Heart left ventricle (tissue), 16 donors: ENCODE data around the gene PLPP1. TPM values are rescaled to one million over a fixed set of nuclear protein-coding genes. Genes with fewer than 3 reads are reported as not detected.

Experiments used
- ATAC-seq, 4 donors: fragments of 200-7000 bp; cut with Tn5 transposase; one replicate each; pipeline ENCODE4 v1.9.1; 2020 to 2022; ENCODE audit warnings: moderate library complexity in 4 of 4, mild to moderate bottlenecking in 3 of 4, moderate number of reproducible peaks in 1 of 4
- DNase-seq, 5 donors: peaks; one replicate each; pipeline ENCODE4 v3.0.0-alpha.2; 2020
- H3K27ac ChIP-seq, 12 donors: fragments of 200-600 bp; sonication (generic) in 4 of 12; one replicate each; pipeline versions ENCODE4 v1.5.0 to v1.8.0; 2016 to 2022; ENCODE audit warnings: mild to moderate bottlenecking in 2 of 12
- H3K27me3 ChIP-seq, 9 donors: fragments of 200-600 bp; sonication (generic) in 2 of 9; one replicate each; pipeline versions ENCODE4 v1.5.1 to v1.8.0; 2016 to 2022; ENCODE audit warnings: mild to moderate bottlenecking in 3 of 9
- H3K36me3 ChIP-seq, 9 donors: fragments of 200-600 bp; sonication (generic) in 2 of 9; one replicate each; pipeline versions ENCODE4 v1.5.0 to v1.8.0; 2018 to 2022; ENCODE audit warnings: mild to moderate bottlenecking in 2 of 9
- H3K4me1 ChIP-seq, 12 donors: fragments of 200-600 bp; sonication (generic) in 4 of 12; one replicate each; pipeline versions ENCODE4 v1.5.0 to v1.8.0; 2016 to 2022; ENCODE audit warnings: mild to moderate bottlenecking in 3 of 12
- H3K4me3 ChIP-seq, 12 donors: fragments of 200-600 bp; sonication (generic) in 4 of 12; one replicate each; pipeline versions ENCODE4 v1.5.0 to v1.8.0; 2017 to 2022; ENCODE audit warnings: mild to moderate bottlenecking in 9 of 12, moderate library complexity in 4 of 12
- H3K9me3 ChIP-seq, 12 donors: fragments of 200-600 bp; sonication (generic) in 4 of 12; one replicate each; pipeline versions ENCODE4 v1.5.0 to v1.8.0; 2016 to 2022; ENCODE audit warnings: mild to moderate bottlenecking in 1 of 12
- CTCF ChIP-seq, 12 donors: fragments of 200-600 bp; sonication (generic) in 4 of 12; IDR thresholded peaks; one replicate each; pipeline versions ENCODE4 v1.5.0 to v1.8.0; 2018 to 2022; ENCODE audit warnings: antibody characterized with exemption in 12 of 12, mild to moderate bottlenecking in 5 of 12
- POLR2A ChIP-seq, 2 donors: fragments of 450-650 bp; IDR thresholded peaks; one replicate each; pipeline ENCODE4 v1.6.1; 2017; ENCODE audit warnings: antibody characterized with exemption in 2 of 2, mild to moderate bottlenecking in 2 of 2, moderate library complexity in 2 of 2
- WGBS, 4 donors: extraction: QIAGEN DNeasy Blood & Tissue Kit in 2 of 4; methylation state at CpG; one replicate each; pipeline versions ENCODE4 v1.1.5 to v1.1.7; 2013 to 2018; 5-methylcytosine and 5-hydroxymethylcytosine counted together
- intact Hi-C, 10 donors: fragments of 100-400 bp; cut with DNase I; formaldehyde crosslinking; loops; one replicate each; pipeline versions ENCODE4 v1.11.1 to v1.14.2; 2022
- polyA plus RNA-seq, 2 donors: library from polyadenylated mRNA; stranded (reverse); fragments of 200-250 nt; gene quantifications; one replicate each; pipeline ENCODE4 v1.2.3, GENCODE V29; 2013
- total RNA-seq, 9 donors: library from RNA; depleted of rRNA in 2 of 9; stranded (reverse); fragments of >200 nt in 2 of 9; fragmentation: NEBNext Ultra II Directional in 3 of 9; extraction: Animal tissue kit (Norgen Biotek cat#: 25700) in 3 of 9; gene quantifications; one replicate each; pipeline versions ENCODE4 v1.1.0 to v1.2.4, GENCODE V29; 2016 to 2023
- donor health status: ischemic (EF 13 %, LVEDD 7.1; RV severe dilation, severe dysfunction).
- donor health status: healthy with polysubstance abuse.
- donor health status: DM: no; HTN: yes; CAD: no.
- donor health status: DM: no; HTN: no; CAD: no.
- donor health status: ischemic (EF 25% LVEDD 6.9; RV normal size, moderate dysfunction).
- donor health status: ischemic (EF 25% LVEDD 5.7; RV mildly dilated, moderate dysfunction).
- donor health status: healthy.
- donor health status: DM: yes; HTN: yes; CAD: no.
- donor health status: ischemic (EF 35%, LVEDD 5.7; RV mildly dilated, moderate dysfunction).
- donor health status: nonischemic (EF 11% LVEDD 7.7; RV severe dilation, severe dysfunction).
- donor health status: DM: yes; HTN: yes; CAD: no.
- donor health status: PGD.
- donor health status: ischemic (EF 29% LVEDD 5.4; RV normal size, mild dysfunction).
- donor health status: nonischemic (EF 23%, LVEDD 6.1; RV moderate dilation, normal function).

The PLPP1 gene
- total and polyA plus RNA-seq, 11 donors: 64.9 to 223 (median 81.5) TPM

- intact Hi-C loops: no loop called here
- Histone ChIP-seq H3K27ac (no peak overlapping the region), H3K27me3 (no peaks in the 10 kb centered on the region), H3K9me3 (no peaks in the 10 kb centered on the region), H3K4me3 (no peak overlapping the region), H3K4me1 (peaks cover 0 to 46% (median 20%) of the 10 kb centered on the region in 12 donors), H3K36me3 (peaks cover 0 to 17% (median 10%) of the 10 kb centered on the region in 9 donors)
- DNase-seq (no peak), ATAC-seq (no peak)
- WGBS, 4 donors: 96 to 99% (median 97%) methylated on average over 3 of the region's 3 CpGs
- TF ChIP-seq CTCF (IDR thresholded peaks at IDR 0.05) (no peak), POLR2A (IDR thresholded peaks at IDR 0.05) (no peak)
These were observed 78.4 kb downstream of the PLPP1 start for GRCh38 chr5:55456216-55456895.

GRCh38 chr5:55454282-55454681 is 80.5 kb downstream of the PLPP1 start:
- ATAC-seq: peak in 3 of 4 donors; percentile 19 to 27 (median 20)

GRCh38 chr5:55453211-55453610 is 81.6 kb downstream of the PLPP1 start:
- intact Hi-C loops: no loop called here
- no peaks in the 10 kb centered on the region for H3K9me3 ChIP-seq
- TF ChIP-seq POLR2A (IDR thresholded peaks at IDR 0.05) (no peak), CTCF (IDR thresholded peaks at IDR 0.05) (no peak)
- DNase-seq (no peak), ATAC-seq (no peak)
- no peaks in the 10 kb centered on the region for H3K27me3 ChIP-seq
- H3K36me3 ChIP-seq: peaks cover 0 to 17% (median 6%) of the 10 kb centered on the region in 9 donors
- no peak overlapping the region for H3K27ac ChIP-seq
- H3K4me1 ChIP-seq: peaks cover 0 to 56% (median 30%) of the 10 kb centered on the region in 12 donors
- WGBS, 4 donors: 38 to 61% (median 49%) methylated on average over 1 of the region's 1 CpG
- no peak overlapping the region for H3K4me3 ChIP-seq

More at GRCh38 chr5:55454282-55454681, 80.5 kb downstream of the PLPP1 start:
- 31 to 57% (median 45%) methylated on average over 2 of the region's 2 CpGs for WGBS, 4 donors
- TF ChIP-seq POLR2A (IDR thresholded peaks at IDR 0.05) (no peak), CTCF (IDR thresholded peaks at IDR 0.05) (no peak)
- Histone ChIP-seq H3K27ac (peak overlapping the region in 3 of 12 donors; percentile 0 to 9 (median 8)), H3K4me1 (peaks cover 0 to 53% (median 30%) of the 10 kb centered on the region in 12 donors), H3K9me3 (no peaks in the 10 kb centered on the region), H3K36me3 (peaks cover 0 to 17% (median 6%) of the 10 kb centered on the region in 9 donors), H3K4me3 (no peak overlapping the region), H3K27me3 (no peaks in the 10 kb centered on the region)
- intact Hi-C loops: no loop called here
- no peak for DNase-seq

GRCh38 chr5:55451976-55452375 is 82.8 kb downstream of the PLPP1 start:
- H3K4me1 ChIP-seq: peaks cover 0 to 63% (median 34%) of the 10 kb centered on the region in 12 donors
- no peaks in the 10 kb centered on the region for H3K27me3 ChIP-seq
- peaks cover 0 to 14% (median 6%) of the 10 kb centered on the region in 9 donors for H3K36me3 ChIP-seq
- intact Hi-C loops: no loop called here
- TF ChIP-seq CTCF (IDR thresholded peaks at IDR 0.05) (no peak), POLR2A (IDR thresholded peaks at IDR 0.05) (no peak)
- H3K9me3 ChIP-seq: no peaks in the 10 kb centered on the region
- no peak for ATAC-seq
- WGBS, 4 donors: 96 to 100% (median 97%) methylated on average over 2 of the region's 2 CpGs
- H3K4me3 ChIP-seq: no peak overlapping the region
- no peak overlapping the region for H3K27ac ChIP-seq
- no peak for DNase-seq
